Fibroblast of mammary gland (primary cell): ENCODE results near the gene CSHL1.

Experiments used
- DNase-seq: peaks from one replicate; pipeline ENCODE4 v3.0.0-alpha.2; 2010; ENCODE audit warnings: low read depth
- H3K4me3 ChIP-seq: 2 replicates; pipeline ENCODE4 v1.5.1; 2011; ENCODE audit warnings: low read depth, mild to moderate bottlenecking, low read length, moderate library complexity; ENCODE audit not compliant: control insufficient read depth
- TF ChIP-seq, protein P1 (sequence below): conservative IDR thresholded peaks from 2 replicates; pipeline ENCODE4 v1.5.1; 2011; ENCODE audit warnings: low read depth, low read length, inconsistent platforms; ENCODE audit not compliant: control insufficient read depth, insufficient read depth

The CSHL1 gene

DNA sequence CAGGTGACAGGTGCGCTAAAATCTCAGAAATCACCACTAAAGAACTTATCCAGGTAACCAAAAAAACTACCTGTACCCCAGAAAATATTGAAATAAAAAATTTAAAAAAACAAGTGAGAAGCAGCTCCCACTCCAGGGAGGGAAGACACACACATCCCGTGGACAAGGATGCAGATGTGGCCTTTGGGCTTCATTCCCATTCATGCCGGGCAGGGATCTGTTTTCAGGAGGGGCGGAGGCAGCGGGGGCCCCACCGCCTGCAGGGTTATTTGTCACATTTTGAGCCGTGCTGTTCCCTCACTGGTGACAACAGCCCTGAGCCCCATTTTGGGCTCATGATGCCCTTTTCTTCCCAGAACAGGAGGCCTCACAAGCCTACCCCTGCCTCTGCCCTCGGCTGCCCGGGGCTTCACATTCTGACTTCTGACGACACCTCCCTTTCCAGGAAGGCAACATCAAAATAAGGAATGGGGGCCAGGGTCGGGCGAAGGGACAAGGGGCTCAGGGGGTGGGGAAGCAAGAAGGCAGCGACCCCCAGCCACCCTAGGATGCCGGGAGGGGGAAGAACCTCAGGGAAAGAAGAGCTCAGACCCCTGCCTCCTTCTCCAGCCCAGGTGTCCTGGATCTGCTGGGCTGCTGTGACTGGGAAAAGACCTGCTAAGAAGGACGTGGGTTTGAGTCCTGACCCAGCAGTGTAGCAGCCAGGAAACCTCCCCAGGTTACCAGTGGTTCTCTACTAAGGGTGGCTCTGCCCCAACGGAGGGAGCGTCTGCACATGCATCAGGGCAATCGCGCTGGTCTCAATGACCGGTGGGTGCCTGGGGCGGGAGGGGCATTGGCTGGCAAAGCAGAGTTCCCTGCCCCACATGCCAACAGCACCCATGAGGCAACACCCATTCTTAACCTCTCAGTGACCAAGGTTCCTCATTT is 23.4 kb upstream of the CSHL1 start:
- no peak overlapping the region for H3K4me3 ChIP-seq
- no peak for DNase-seq
- TF ChIP-seq, protein P1, sequence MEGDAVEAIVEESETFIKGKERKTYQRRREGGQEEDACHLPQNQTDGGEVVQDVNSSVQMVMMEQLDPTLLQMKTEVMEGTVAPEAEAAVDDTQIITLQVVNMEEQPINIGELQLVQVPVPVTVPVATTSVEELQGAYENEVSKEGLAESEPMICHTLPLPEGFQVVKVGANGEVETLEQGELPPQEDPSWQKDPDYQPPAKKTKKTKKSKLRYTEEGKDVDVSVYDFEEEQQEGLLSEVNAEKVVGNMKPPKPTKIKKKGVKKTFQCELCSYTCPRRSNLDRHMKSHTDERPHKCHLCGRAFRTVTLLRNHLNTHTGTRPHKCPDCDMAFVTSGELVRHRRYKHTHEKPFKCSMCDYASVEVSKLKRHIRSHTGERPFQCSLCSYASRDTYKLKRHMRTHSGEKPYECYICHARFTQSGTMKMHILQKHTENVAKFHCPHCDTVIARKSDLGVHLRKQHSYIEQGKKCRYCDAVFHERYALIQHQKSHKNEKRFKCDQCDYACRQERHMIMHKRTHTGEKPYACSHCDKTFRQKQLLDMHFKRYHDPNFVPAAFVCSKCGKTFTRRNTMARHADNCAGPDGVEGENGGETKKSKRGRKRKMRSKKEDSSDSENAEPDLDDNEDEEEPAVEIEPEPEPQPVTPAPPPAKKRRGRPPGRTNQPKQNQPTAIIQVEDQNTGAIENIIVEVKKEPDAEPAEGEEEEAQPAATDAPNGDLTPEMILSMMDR: no peak

DNA sequence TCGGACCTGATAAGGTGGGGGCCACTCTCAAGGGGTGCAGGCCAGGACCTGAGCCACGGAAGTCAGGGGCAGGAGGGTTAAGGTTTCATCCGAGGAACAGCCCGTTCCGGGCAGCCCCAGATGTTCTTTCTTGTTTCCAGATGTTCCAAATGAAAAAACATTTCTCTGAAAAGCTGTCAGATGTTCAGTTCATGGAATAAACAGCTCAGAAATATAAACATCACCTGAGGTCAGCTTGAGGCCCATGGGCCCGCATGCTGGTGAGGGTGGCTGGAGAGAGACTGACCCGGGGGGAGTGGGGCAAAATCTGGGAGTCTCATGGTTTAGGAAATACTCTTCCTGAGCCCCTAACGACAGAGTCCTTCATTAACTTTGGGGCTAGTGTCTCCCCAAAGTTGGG is 22.5 kb upstream of the CSHL1 start:
- TF ChIP-seq, protein P1: no peak
- no peak overlapping the region for H3K4me3 ChIP-seq
- DNase-seq: no peak

DNA sequence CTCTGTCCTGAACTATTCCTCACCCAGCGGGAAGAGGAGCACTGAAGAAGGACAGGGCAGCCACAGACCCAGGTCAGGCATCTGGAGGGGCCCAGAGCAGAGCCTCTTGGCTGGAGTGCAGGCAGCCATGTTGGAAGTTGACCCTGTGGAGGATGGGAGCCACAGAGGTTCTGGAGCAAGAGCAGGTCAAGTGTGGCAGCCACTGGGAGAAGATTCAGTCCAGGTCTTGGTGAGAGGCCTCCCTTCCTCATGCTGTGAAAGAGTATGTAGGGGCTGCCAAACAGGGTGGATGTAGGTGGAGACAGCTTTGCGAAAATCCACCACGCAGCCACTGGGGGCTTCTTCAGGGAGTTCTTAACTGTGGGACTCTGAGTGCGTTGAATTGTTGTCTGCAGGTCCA is 21.7 kb upstream of the CSHL1 start:
- no peak overlapping the region for H3K4me3 ChIP-seq
- TF ChIP-seq, protein P1: no peak
- DNase-seq: no peak

DNA sequence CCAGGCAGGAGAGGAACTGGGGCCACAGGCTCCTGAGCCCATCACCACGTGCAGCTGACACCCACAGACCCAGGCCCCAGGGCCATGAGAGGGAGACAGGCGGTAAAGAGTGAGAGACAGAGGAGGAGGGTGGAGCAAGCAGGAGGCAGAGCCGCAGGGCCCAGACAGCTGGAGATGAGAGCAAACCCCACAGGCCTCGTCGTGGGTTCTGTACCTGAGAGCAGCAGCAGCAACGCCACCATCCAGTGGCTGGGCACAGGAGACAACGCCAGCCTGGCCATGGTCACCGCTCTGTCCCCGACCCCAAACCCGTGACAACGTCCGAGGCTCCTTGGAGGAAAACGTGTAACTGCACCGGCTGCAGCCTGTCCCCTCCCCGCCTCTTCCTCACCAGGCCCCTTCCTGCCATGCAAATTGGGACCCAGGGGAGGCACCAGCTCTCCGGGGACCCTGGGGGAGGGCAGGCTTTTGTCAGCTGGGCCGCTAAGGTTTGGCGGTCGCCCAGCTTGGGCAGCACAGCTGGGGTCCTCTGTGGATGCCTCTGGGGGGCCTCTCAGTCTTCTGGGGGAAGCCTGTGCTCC is 21.0 kb upstream of the CSHL1 start, which contains the start of gene CD79B:
CD79B (minus strand) TSS at position 351 of the 581 bp plus-strand sequence; CDS start at position 281, 70 bp downstream.
- H3K4me3 ChIP-seq: no peak within 1 kb of the TSS
- TF ChIP-seq, protein P1: no peak
- DNase-seq: no peak

DNA sequence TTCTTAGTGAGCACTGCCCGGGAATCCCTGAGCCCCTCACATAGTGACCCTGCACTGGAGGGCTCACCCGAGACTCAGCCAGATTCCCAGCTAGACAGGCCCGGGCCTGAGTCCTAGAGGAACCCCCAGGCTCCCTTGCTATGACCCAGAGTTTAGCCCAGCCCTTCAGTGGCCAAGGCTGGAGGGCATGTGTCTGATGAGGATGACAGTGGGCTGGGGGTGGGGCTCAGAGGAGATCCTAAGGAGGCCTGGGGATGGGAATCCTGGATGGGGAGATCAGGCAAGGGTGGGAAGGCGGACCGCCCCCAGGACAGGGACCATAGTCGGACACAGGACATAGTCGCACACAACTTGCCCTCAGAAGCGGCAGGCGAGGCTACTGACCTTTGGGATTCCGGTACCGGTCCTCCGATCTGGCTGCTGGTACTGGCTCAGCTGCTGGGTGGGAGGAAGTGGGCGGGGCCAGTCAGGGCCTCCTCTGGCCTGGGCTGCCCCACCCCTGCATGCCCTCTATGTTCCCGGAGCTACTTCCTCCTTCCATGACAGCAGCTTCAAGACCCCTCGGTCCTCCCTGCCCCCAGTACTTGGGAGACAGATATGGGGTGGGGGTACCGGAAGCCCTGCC is 20.0 kb upstream of the CSHL1 start:
- DNase-seq: no peak
- TF ChIP-seq, protein P1: no peak
- H3K4me3 ChIP-seq: no peak overlapping the region

DNA sequence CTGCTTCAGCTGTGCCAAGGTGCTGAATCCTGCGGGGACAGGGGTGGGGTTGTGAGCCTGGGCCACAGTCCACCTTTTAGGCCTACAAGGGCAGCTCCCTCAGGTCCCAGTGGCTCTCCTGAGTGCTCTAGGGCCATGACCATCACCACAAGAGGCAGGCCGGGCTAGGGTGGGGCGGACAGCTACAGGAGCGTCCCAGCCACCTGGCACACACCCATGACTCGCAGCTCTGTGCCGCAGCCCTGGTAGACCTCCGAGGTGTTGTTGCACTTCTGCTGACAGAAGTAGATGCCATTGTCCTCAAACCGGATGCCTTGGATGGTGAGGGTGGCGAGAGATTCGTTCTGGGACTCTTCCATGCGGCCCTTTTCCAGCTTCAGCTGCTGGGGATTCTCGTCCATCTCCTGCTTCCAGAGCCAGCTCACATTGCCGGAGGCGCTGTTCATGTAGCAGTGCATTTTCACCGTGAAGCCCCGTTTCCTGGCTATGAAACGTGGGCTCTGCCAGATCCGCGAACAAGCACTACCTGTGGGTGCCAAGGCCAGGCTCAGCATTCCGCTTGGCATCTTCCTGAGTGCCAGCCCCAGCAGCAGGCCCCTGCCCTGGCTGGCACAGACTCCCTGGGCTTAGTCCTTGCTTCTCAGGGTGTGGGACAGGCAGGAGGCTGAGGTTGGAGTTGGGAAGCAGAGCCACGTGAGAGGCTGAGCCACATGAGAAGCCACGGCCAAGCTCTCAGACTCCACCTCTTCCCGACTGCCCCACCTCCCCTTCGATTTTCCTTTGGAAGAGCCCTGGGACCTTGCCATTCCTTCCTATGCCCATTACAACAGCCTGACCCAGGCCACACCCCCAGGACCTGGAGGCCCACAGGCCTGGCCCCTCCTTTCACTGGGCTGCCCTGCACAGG is 19.1 kb upstream of the CSHL1 start:
- TF ChIP-seq, protein P1: no peak
- H3K4me3 ChIP-seq: no peak overlapping the region
- DNase-seq: no peak
